Fibroblast of lung (primary cell): ENCODE measurements around the gene GRIN3B. TPM values are rescaled to one million over a fixed set of nuclear protein-coding genes. Genes with fewer than 3 reads are reported as not detected.
A peak's percentile ranks its signal among the peaks of the same experiment; 100 is the strongest.

Source experiments
- DNase-seq, 2 donors: peaks; one replicate each; pipeline versions ENCODE4 v3.0.0 to v3.0.0-alpha.2; 2010; ENCODE audit warnings: low read depth in 2 of 2
- H2AFZ ChIP-seq: 2 replicates; pipeline ENCODE4 v1.5.1; 2012; ENCODE audit warnings: low read length, control low read depth, inconsistent platforms
- H3K27ac ChIP-seq: 2 replicates; pipeline ENCODE4 v1.5.1; 2011; ENCODE audit warnings: low read length, control low read depth; ENCODE audit not compliant: insufficient read depth
- H3K27me3 ChIP-seq: 2 replicates; pipeline ENCODE4 v1.5.1; 2011; ENCODE audit warnings: mild to moderate bottlenecking, low read length; ENCODE audit not compliant: control insufficient read depth, insufficient read depth
- H3K36me3 ChIP-seq: 2 replicates; pipeline ENCODE4 v1.5.1; 2011; ENCODE audit warnings: low read length; ENCODE audit not compliant: control insufficient read depth, insufficient read depth
- H3K4me1 ChIP-seq: 2 replicates; pipeline ENCODE4 v1.5.1; 2011; ENCODE audit warnings: low read length; ENCODE audit not compliant: control insufficient read depth, insufficient read depth; ENCODE audit errors: extremely low read depth
- H3K4me2 ChIP-seq: 2 replicates; pipeline ENCODE4 v1.5.1; 2011; ENCODE audit warnings: low read length, control low read depth; ENCODE audit not compliant: insufficient read depth; ENCODE audit errors: extremely low read depth
- H3K4me3 ChIP-seq, 4 experiments: fragments of 200-600 bp in 1 of 4; sonication (generic) in 1 of 4; replicated peaks in 1 of 4; 2 replicates each; pipeline ENCODE4 v1.5.1; 2011 to 2016; ENCODE audit warnings: low read length in 4 of 4, low read depth in 3 of 4, mild to moderate bottlenecking in 3 of 4, control low read depth in 2 of 4, inconsistent platforms in 1 of 4, mixed read lengths in 1 of 4; ENCODE audit not compliant: insufficient read depth in 1 of 4; ENCODE audit errors: control extremely low read depth in 1 of 4
- H3K79me2 ChIP-seq: 2 replicates; pipeline ENCODE4 v1.5.1; 2012; ENCODE audit warnings: mild to moderate bottlenecking, low read length, inconsistent platforms; ENCODE audit not compliant: control insufficient read depth, insufficient read depth
- H3K9ac ChIP-seq: 2 replicates; pipeline ENCODE4 v1.5.1; 2011; ENCODE audit warnings: mild to moderate bottlenecking, low read length, control low read depth; ENCODE audit not compliant: insufficient read depth
- H3K9me3 ChIP-seq: 2 replicates; pipeline ENCODE4 v1.5.1; 2012; ENCODE audit warnings: low read depth, low read length; ENCODE audit not compliant: control insufficient read depth, insufficient read depth
- H4K20me1 ChIP-seq: 2 replicates; pipeline ENCODE4 v1.5.1; 2011; ENCODE audit warnings: low read length; ENCODE audit not compliant: control insufficient read depth, insufficient read depth; ENCODE audit errors: extremely low read depth
- CTCF ChIP-seq, 2 donors: IDR thresholded peaks in 1 of 2; conservative IDR thresholded peaks in 1 of 2; 1 replicate in 1 of 2; 2 replicates in 1 of 2; pipeline ENCODE4 v1.5.1; 2011 to 2012; ENCODE audit warnings: low read length in 2 of 2, control low read depth in 1 of 2, inconsistent platforms in 1 of 2, low read depth in 1 of 2, mild to moderate bottlenecking in 1 of 2
- EZH2 ChIP-seq: IDR thresholded peaks from 2 replicates; pipeline ENCODE4 v1.5.1; 2012; ENCODE audit warnings: low read length, control low read depth, mild to moderate bottlenecking; ENCODE audit errors: missing control alignments
- polyA plus RNA-seq, 2 donors: library from polyadenylated mRNA; depleted of rRNA in 1 of 2; stranded (reverse) in 1 of 2; unstranded in 1 of 2; fragments of >200 nt; gene quantifications; 2 replicates each; pipeline ENCODE4 v1.2.1, GENCODE V29; 2011 to 2012; ENCODE audit warnings: missing spikeins in 1 of 2
- total RNA-seq: library from RNA; depleted of rRNA; stranded (reverse); fragments of >200 nt; gene quantifications from 2 replicates; pipeline ENCODE4 v1.2.1, GENCODE V29; 2014

GRIN3B gene
- total and polyA plus RNA-seq, 2 donors (not counting 1 experiment from before 2014, with no cell fraction given) = 0.12 to 0.66 TPM

DNA sequence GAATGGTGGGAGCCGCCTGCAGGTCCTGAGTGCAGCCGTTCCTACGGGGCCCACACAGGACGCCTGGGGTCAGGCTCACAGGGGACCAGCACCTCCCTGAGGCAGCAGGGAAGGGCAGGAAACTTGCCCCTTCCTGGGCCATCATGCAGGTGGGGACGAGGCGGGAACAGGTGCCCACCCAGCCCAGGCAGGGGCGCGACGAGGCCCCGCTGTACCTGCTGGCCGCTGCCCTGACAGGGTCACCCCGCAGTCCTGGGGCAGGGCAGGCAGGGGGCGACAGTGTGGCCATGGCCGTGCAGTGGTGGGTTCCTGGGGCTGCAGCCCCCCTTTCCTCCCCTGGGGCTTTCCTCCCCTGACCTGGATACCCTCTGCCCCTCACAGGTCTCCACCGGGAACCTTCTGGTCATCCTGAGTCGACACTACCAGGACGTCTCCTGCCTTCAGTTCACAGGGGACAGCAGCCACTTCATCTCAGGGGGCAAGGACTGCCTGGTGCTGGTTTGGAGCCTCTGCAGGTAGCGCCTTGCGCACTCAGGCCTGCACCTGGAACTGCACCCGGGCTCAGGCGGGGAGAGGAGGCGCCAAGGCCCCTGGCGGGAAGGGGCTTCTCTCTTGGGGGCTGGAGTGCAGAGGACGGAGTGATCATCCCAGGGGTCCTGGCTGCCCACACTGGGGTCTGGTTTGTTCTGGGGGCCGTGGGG lies 10.7 kb upstream of the GRIN3B start:
- no peaks in the 10 kb centered on the region for H3K9me3 ChIP-seq
- no peaks in the 10 kb centered on the region for H4K20me1 ChIP-seq
- no peak overlapping the region for H3K4me2 ChIP-seq
- H3K27me3 ChIP-seq = no peaks in the 10 kb centered on the region
- peaks cover 7% of the 10 kb centered on the region for H3K79me2 ChIP-seq
- H3K36me3 ChIP-seq = peaks cover 24% of the 10 kb centered on the region
- no peak for DNase-seq
- peaks cover 4% of the 10 kb centered on the region for H3K4me1 ChIP-seq
- H3K9ac ChIP-seq = no peak overlapping the region
- H3K27ac ChIP-seq = no peak overlapping the region
- H3K4me3 ChIP-seq = no peak overlapping the region
- H2AFZ ChIP-seq = no peak overlapping the region
- TF ChIP-seq CTCF (conservative IDR thresholded peaks at IDR 0.05 in 1 of 2, IDR thresholded peaks at IDR 0.05 in 1 of 2; ENCODE audit: low read depth in 1 of 2, low read length in 2 of 2) = peak in 1 of 2 donors; percentile 28
- no peak for TF ChIP-seq EZH2

GRCh38 chr19:990119-990571 lies 10.1 kb upstream of the GRIN3B start:
- H2AFZ ChIP-seq = no peak overlapping the region
- H3K36me3 ChIP-seq = peaks cover 25% of the 10 kb centered on the region
- no peak overlapping the region for H3K4me3 ChIP-seq

DNA sequence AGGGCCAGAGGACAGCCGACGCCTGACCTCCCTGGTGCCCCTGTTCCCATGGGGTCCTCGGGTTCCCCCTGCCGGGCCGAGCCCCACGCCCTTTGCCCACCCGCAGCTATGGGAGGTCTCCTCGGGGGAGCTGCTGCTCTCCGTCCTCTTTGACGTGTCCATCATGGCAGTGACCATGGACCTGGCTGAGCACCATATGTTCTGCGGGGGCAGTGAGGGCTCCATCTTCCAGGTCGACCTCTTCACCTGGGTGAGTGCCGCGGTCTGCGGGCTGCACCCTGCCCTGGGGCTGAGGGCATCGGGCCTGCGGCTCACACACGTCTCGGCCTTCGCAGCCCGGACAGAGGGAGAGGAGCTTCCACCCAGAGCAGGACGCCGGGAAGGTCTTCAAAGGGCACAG lies 9.5 kb upstream of the GRIN3B start:
- no peak overlapping the region for H3K9ac ChIP-seq
- DNase-seq = no peak
- peaks cover 23% of the 10 kb centered on the region for H3K36me3 ChIP-seq
- H4K20me1 ChIP-seq = no peaks in the 10 kb centered on the region
- no peak overlapping the region for H3K4me2 ChIP-seq
- no peaks in the 10 kb centered on the region for H3K9me3 ChIP-seq
- H3K79me2 ChIP-seq = no peaks in the 10 kb centered on the region
- H3K4me3 ChIP-seq = no peak overlapping the region
- H3K27ac ChIP-seq = no peak overlapping the region
- TF ChIP-seq EZH2 (no peak), CTCF (conservative IDR thresholded peaks at IDR 0.05 in 1 of 2, IDR thresholded peaks at IDR 0.05 in 1 of 2; ENCODE audit: low read depth in 1 of 2, low read length in 2 of 2) (no peak)
- H3K4me1 ChIP-seq = no peaks in the 10 kb centered on the region
- no peak overlapping the region for H2AFZ ChIP-seq
- H3K27me3 ChIP-seq = peaks cover under 1% of the 10 kb centered on the region

More at GRCh38 chr19:990119-990571, 10.1 kb upstream of the GRIN3B start:
- H3K4me1 ChIP-seq = no peaks in the 10 kb centered on the region
- no peaks in the 10 kb centered on the region for H3K27me3 ChIP-seq
- H3K79me2 ChIP-seq = peaks cover 3% of the 10 kb centered on the region
- H3K27ac ChIP-seq = no peak overlapping the region
- H3K4me2 ChIP-seq = no peak overlapping the region
- TF ChIP-seq EZH2 (no peak), CTCF (conservative IDR thresholded peaks at IDR 0.05 in 1 of 2, IDR thresholded peaks at IDR 0.05 in 1 of 2; ENCODE audit: low read depth in 1 of 2, low read length in 2 of 2) (no peak)
- DNase-seq = no peak
- H3K9ac ChIP-seq = no peak overlapping the region
- H4K20me1 ChIP-seq = no peaks in the 10 kb centered on the region
- no peaks in the 10 kb centered on the region for H3K9me3 ChIP-seq
